Measurements from ENCODE around the gene ADGB. TPM values are rescaled to one million over a fixed set of nuclear protein-coding genes. Genes with fewer than 3 reads are reported as not detected.
A peak's percentile ranks its signal among the peaks of the same experiment; 100 is the strongest.

The ADGB gene
- total and polyA plus RNA-seq, 3 donors from 2014 or later, result 23.8 to 53.0 (median 28.8) TPM

DNA sequence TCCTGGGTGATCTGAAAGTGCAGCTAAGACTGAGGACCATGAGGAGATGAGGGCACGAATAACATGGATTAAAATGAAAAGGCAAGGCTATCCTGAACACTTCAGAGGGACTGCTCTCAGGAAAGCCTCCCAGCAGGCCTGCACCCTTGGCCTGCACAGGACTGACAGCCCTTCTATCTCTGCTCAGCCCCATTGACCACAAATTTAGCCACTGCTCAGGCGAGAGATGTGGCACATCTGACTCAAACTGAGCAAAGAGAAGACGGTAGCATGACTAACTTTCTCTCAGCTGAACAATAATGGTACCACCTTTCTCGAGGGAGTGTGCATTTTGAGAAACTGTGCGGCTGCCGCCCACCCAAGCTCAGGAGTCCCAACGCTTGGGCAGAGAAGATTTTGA, 257.5 kb downstream of the ADGB start:
- H3K4me3 ChIP-seq, result no peak overlapping the region
- no peaks in the 10 kb centered on the region for H3K9me3 ChIP-seq
- no peak for TF ChIP-seq POLR2A (IDR thresholded peaks at IDR 0.05)
- TF ChIP-seq, protein P1, sequence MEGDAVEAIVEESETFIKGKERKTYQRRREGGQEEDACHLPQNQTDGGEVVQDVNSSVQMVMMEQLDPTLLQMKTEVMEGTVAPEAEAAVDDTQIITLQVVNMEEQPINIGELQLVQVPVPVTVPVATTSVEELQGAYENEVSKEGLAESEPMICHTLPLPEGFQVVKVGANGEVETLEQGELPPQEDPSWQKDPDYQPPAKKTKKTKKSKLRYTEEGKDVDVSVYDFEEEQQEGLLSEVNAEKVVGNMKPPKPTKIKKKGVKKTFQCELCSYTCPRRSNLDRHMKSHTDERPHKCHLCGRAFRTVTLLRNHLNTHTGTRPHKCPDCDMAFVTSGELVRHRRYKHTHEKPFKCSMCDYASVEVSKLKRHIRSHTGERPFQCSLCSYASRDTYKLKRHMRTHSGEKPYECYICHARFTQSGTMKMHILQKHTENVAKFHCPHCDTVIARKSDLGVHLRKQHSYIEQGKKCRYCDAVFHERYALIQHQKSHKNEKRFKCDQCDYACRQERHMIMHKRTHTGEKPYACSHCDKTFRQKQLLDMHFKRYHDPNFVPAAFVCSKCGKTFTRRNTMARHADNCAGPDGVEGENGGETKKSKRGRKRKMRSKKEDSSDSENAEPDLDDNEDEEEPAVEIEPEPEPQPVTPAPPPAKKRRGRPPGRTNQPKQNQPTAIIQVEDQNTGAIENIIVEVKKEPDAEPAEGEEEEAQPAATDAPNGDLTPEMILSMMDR (IDR thresholded peaks at IDR 0.05), result no peak
- 82 to 95% methylated on average over 7 of the region's 7 CpGs for WGBS, 2 donors
- no peaks in the 10 kb centered on the region for H3K27me3 ChIP-seq
- peaks cover 4% of the 10 kb centered on the region for H3K4me1 ChIP-seq
- H3K36me3 ChIP-seq (ENCODE audit: low read depth, missing control alignments), result no peaks in the 10 kb centered on the region
- intact Hi-C loops (cut with DNase I; ENCODE audit: low total_unique reads), result no loop called here
- H3K27ac ChIP-seq, result no peak overlapping the region
- no peak for DNase-seq

- H3K27ac ChIP-seq, result peak overlapping the region; percentile 59 to 79
- H3K4me1 ChIP-seq, result peaks cover 4% of the 10 kb centered on the region
- intact Hi-C loops (cut with DNase I; ENCODE audit: low total_unique reads), result no loop called here
- no peaks in the 10 kb centered on the region for H3K27me3 ChIP-seq
- 10 to 14% methylated on average over 19 to 27 of the region's 27 CpGs for WGBS, 2 donors
- no peaks in the 10 kb centered on the region for H3K9me3 ChIP-seq
- TF ChIP-seq, protein P1 (IDR thresholded peaks at IDR 0.05), result peak; percentile 98 to 99 (median 99)
- TF ChIP-seq POLR2A (IDR thresholded peaks at IDR 0.05), result no peak
- H3K4me3 ChIP-seq, result peak overlapping the region; percentile 13 to 53
- DNase-seq, result peak; percentile 91
- H3K36me3 ChIP-seq (ENCODE audit: low read depth, missing control alignments), result no peaks in the 10 kb centered on the region
These were observed 258.6 kb downstream of the ADGB start for GRCh38 chr6:146857180-146857979.

DNA sequence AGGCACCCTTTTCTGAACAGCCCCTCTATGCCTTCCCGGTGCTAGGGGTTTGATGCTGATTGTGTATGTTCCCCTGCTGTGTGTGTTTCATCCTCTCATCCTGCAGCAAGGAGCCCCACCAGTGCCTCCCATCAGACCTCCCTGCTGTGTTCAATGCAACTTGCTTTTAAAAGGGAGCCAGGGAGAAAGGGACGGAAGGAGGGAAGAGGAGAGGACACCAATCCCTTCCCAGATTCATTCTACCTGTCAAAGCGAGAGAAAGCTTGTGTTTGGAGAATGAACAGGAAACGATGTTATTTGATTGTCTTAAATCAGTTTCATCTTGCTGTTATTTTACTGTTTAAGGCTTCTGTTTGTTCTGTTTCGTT, 259.2 kb downstream of the ADGB start:
- no peak for DNase-seq
- Histone ChIP-seq H3K4me3 (peak overlapping the region; percentile 13 to 53), H3K27ac (peak overlapping the region; percentile 59 to 79), H3K36me3 (ENCODE audit: low read depth, missing control alignments) (no peaks in the 10 kb centered on the region), H3K4me1 (peaks cover 4% of the 10 kb centered on the region), H3K27me3 (no peaks in the 10 kb centered on the region), H3K9me3 (no peaks in the 10 kb centered on the region)
- TF ChIP-seq POLR2A (IDR thresholded peaks at IDR 0.05), result no peak
- TF ChIP-seq, protein P1 (IDR thresholded peaks at IDR 0.05), result no peak
- 18 to 24% methylated on average over 5 of the region's 5 CpGs for WGBS, 2 donors
- intact Hi-C loops (cut with DNase I; ENCODE audit: low total_unique reads), result no loop called here

DNA sequence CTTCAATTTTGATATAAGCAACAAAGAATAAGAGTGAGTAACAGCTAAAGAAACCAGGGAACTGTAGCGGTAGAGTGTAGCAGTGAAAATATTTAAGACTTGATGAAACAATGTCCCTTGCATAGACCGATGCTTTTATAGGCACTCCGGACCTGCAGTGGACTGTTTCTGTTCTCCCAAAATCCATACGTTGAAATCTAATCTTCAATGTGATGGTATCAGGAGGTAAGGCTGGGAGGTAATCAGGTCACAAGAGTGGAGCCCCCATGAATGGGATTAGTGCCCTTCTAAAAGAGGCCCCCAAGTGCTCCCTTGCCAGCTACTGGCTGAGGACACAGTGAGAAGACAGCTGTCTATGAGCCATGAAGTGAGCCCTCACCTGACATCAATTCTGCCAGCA, 260.4 kb downstream of the ADGB start:
- H3K9me3 ChIP-seq, result no peaks in the 10 kb centered on the region
- 87 to 99% methylated on average over 4 of the region's 4 CpGs for WGBS, 2 donors
- H3K27me3 ChIP-seq, result no peaks in the 10 kb centered on the region
- no peak for DNase-seq
- intact Hi-C loops (cut with DNase I; ENCODE audit: low total_unique reads), result no loop called here
- no peak overlapping the region for H3K4me3 ChIP-seq
- H3K4me1 ChIP-seq, result peaks cover 4% of the 10 kb centered on the region
- no peaks in the 10 kb centered on the region for H3K36me3 ChIP-seq (ENCODE audit: low read depth, missing control alignments)
- TF ChIP-seq POLR2A (IDR thresholded peaks at IDR 0.05), result no peak
- TF ChIP-seq, protein P1 (IDR thresholded peaks at IDR 0.05), result no peak
- H3K27ac ChIP-seq, result no peak overlapping the region
